GM13977 (cell line): Measurements from ENCODE around the gene FKBP1A.
"Not testable (repeated sequence)": the region's sequence is repeated elsewhere in the genome, so short reads cannot be mapped to it uniquely, and the experiment has no call there.

ENCODE experiments used
- DNase-seq: peaks from one replicate; pipeline ENCODE4 v3.0.0; 2012; ENCODE audit warnings: low spot score
- in situ Hi-C: fragments of 300-500 bp; cut with MboI; formaldehyde crosslinking; loops from one replicate; pipeline ENCODE4 v1.12.0; 2022; ENCODE audit warnings: low sequenced_read_pairs, low pct_unique_long_range_greater_than_20kb, mixed read lengths, inconsistent platforms; ENCODE audit not compliant: unreplicated experiment
- TF ChIP-seq, protein P1 (sequence below): IDR thresholded peaks from 2 replicates; pipeline ENCODE4 v1.5.1; 2012; ENCODE audit warnings: mild to moderate bottlenecking, control low read depth; ENCODE audit not compliant: insufficient read depth; ENCODE audit errors: extremely low read depth, missing control alignments

Gene FKBP1A

DNA sequence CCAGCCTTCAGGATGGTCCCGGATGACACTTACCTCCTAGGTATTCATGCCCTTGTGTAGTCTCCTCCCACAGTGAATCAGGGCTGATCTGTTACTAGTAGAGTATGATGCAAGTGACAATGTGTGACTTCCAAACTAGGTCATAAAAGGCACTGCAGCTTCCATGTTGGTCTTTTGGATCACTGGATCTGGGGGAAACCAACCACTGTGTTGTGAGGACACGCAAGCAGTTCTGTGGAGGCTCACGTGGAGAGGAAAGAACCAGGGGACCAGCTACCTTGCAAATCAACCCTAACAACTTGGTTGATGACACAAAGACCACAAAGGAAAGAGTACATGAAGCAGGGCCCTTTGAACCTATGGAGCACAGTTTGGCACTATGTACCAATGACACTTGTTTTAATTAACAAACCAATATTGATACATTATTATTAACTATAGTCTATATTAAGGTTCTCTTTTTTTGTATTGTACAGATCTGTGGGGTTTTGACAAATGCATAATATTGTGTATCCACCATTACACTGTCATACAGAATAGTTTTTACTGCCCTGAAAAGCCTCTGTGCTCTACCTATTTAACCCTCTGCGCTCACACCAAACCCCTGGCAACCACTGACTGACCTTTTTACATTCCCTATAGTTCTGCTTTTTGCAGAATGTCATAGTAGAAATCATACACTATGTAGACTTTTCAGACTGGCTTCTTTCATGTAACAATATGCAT is 47.7 kb downstream of the FKBP1A start:
- DNase-seq: no peak
- TF ChIP-seq, protein P1, sequence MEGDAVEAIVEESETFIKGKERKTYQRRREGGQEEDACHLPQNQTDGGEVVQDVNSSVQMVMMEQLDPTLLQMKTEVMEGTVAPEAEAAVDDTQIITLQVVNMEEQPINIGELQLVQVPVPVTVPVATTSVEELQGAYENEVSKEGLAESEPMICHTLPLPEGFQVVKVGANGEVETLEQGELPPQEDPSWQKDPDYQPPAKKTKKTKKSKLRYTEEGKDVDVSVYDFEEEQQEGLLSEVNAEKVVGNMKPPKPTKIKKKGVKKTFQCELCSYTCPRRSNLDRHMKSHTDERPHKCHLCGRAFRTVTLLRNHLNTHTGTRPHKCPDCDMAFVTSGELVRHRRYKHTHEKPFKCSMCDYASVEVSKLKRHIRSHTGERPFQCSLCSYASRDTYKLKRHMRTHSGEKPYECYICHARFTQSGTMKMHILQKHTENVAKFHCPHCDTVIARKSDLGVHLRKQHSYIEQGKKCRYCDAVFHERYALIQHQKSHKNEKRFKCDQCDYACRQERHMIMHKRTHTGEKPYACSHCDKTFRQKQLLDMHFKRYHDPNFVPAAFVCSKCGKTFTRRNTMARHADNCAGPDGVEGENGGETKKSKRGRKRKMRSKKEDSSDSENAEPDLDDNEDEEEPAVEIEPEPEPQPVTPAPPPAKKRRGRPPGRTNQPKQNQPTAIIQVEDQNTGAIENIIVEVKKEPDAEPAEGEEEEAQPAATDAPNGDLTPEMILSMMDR: no peak
- in situ Hi-C loops: no loop called here

DNA sequence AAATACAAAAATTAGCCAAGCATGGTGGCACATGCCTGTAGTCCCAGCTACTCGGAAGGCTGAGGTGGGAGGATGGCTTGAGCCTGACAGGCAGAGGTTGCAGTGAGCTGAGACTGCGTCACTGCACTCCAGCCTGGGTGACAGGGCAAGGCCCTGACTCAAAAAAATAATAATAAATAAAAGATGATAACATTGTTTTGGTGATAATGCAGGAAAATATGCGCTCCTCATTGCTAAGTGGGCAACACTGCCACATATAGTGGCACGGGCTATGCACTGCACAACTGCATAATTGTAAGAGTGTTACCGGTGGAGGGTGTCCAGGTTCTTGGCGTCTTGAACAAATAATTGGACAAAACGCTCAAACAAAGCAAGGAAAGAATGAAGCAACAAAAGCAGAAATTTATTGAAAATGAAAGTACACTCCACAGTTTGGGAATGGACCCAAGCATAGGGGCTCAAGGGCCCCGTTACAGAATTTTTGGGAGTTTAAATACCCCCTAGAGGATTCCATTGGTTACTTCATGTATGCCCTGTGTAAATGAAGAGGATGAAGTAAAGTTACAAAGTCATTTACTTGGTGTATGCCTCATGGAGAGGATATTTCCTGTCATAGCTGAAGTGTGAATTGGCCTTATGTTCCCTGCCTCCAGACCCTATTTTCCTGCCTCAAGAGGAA is 49.3 kb downstream of the FKBP1A start:
- DNase-seq, in situ Hi-C loops: not testable (repeated sequence)

DNA sequence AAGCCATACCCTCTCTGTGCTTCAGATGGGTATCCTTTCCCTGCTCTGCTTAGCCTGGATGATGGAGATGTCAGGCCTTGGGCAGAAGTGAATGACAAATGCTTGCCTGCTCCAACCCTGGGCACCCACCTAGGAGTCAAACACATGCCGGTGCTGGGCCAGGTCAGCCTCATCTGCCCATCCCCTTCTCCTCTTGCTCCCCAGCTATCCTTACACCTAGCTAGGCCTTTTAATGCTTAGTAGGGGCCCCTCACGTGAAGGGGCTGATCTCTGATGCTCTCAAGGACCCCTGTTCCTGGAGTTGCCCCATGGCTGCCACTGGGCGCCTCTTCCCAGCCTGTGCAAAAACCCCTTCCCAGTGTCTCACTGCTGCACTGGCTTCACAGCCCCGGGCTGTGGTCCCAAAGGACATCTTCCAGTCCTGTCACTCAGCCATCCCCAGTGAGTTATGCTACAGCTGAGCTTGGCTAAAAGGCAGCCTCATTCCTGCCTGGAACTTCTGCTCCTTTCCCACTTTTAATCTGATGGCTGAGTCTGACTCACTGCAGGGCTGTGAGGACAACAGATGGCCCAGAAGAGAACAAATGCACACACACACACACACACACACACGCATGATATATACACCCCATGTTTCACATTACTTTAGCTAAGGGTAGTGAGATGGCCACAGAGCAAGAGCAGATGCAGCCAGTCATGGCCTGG is 51.1 kb downstream of the FKBP1A start:
- TF ChIP-seq, protein P1: no peak
- DNase-seq: no peak
- in situ Hi-C loops: no loop called here

DNA sequence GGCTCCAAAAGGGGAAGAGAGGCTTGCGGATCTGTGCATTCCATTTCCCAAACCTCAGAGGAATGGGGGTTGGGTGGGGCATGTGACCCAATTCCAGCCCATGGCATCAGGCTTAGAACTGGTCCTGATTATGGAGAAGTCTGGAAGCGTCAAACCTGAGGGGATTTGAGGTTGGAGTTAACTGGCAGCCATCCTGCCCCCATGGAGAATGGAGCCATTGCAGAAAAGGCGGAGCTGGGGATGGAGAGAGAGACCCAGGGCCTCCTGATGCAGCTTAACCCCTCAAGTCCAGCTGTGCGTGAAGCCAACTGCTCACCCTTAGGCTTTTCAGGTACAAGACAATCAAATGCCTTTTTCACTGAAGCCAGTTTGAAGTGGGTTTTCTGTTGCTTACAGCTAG is 54.1 kb downstream of the FKBP1A start:
- TF ChIP-seq, protein P1: no peak
- in situ Hi-C loops: no loop called here
- DNase-seq: no peak

DNA sequence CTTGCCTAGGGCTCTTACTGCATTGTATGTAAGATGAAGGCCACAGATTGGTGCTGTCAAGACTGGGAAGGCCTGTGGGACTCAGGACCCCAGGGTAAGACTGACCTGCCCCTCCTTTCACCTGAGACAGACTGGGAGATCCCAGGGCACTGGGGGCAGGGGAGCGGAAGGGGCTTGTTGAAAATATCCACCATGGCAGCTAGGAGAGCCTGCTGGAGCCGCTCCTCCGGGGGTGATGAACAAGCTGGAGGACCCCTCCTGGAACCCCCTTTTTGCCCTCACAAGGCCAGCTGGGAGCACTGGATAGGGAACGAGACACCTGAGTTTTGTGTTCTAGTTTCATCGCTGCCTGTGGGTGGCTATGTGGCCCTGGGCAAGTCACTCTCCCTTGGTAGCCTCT is 54.8 kb downstream of the FKBP1A start:
- in situ Hi-C loops: no loop called here
- DNase-seq: no peak
- TF ChIP-seq, protein P1: no peak

DNA sequence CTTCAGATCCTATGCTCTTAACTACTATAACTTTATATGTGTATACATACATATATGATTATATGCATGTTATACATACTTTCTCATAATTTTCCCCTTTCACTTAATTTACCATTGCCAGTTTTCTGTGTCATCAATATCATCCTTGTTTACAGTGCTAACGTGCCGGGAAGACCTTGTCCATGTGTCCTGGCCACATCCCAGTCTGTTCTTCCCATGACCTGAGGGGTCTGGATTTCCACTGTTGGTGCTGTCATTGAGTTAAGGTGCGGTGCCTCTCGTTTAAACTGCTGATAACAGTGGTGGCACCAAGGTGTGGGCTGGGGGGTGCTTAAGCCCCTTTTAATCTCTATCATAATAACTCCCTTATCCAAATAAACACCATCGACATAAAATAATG is 55.4 kb downstream of the FKBP1A start:
- DNase-seq: no peak
- in situ Hi-C loops: no loop called here

More for the DNA sequence above, 55.4 kb downstream of the FKBP1A start:
- TF ChIP-seq, protein P1: no peak
